ENCODE data around the gene SBF2.
A peak's percentile ranks its signal among the peaks of the same experiment; 100 is the strongest.

The SBF2 gene

GRCh38 chr11:10301656-10302358 lies 7.8 kb upstream of the SBF2 start:
- H3K27ac Mint-ChIP-seq, result peak overlapping the region; percentile 93
- H3K27me3 Mint-ChIP-seq, result peaks cover 13% of the 10 kb centered on the region
- H3K4me1 Mint-ChIP-seq (ENCODE audit: low read depth), result peaks cover 52% of the 10 kb centered on the region
- H3K4me3 Mint-ChIP-seq, result no peak overlapping the region
- no peaks in the 10 kb centered on the region for H3K9me3 Mint-ChIP-seq
- peaks cover 23% of the 10 kb centered on the region for H3K36me3 Mint-ChIP-seq (ENCODE audit: low read depth)
- intact Hi-C loops (cut with micrococcal nuclease), result loop anchor here (1.0 kb wide), 1 partner anchor 8 kb away; the partner anchor contains the start of gene SBF2

DNA sequence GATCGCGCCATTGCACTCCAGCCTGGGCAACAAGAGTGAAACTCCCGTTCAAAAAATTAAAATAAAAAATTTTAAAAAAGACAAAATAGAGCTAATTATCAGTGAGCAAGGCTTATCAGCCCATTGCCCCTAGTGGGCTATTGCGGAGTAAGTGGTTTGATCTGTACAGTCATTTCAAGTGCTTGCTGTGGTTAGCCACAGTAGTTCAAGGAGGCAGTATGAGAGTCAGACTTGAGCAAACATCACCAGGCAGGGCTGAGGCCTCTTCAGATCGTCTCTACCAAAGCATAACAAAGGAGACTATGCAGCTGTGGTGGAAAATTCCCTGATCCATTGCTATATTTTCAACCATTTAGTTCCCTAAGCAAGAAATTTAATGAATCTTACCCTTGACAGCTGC lies 4.3 kb upstream of the SBF2 start:
- peaks cover 42% of the 10 kb centered on the region for H3K4me1 Mint-ChIP-seq (ENCODE audit: low read depth)
- intact Hi-C loops (cut with micrococcal nuclease), result no loop called here
- H3K36me3 Mint-ChIP-seq (ENCODE audit: low read depth), result peaks cover 8% of the 10 kb centered on the region
- H3K27ac Mint-ChIP-seq, result no peak overlapping the region
- H3K9me3 Mint-ChIP-seq, result no peaks in the 10 kb centered on the region
- H3K27me3 Mint-ChIP-seq, result no peaks in the 10 kb centered on the region
- no peak overlapping the region for H3K4me3 Mint-ChIP-seq

GRCh38 chr11:10295064-10295901 lies 1.3 kb upstream of the SBF2 start:
- no peaks in the 10 kb centered on the region for H3K9me3 Mint-ChIP-seq
- intact Hi-C loops (cut with micrococcal nuclease), result no loop called here
- peak overlapping the region; percentile 79 for H3K4me3 Mint-ChIP-seq
- peaks cover 3% of the 10 kb centered on the region for H3K36me3 Mint-ChIP-seq (ENCODE audit: low read depth)
- no peaks in the 10 kb centered on the region for H3K27me3 Mint-ChIP-seq
- H3K4me1 Mint-ChIP-seq (ENCODE audit: low read depth), result peaks cover 56% of the 10 kb centered on the region
- peak overlapping the region; percentile 85 for H3K27ac Mint-ChIP-seq

- Mint-ChIP-seq H3K9me3 (no peaks in the 10 kb centered on the region), H3K4me1 (ENCODE audit: low read depth) (peaks cover 62% of the 10 kb centered on the region), H3K4me3 (peak overlapping the region; percentile 79), H3K36me3 (ENCODE audit: low read depth) (peaks cover 8% of the 10 kb centered on the region), H3K27me3 (no peaks in the 10 kb centered on the region), H3K27ac (peak overlapping the region; percentile 85)
- intact Hi-C loops (cut with micrococcal nuclease), result loop anchor here (1.0 kb wide), 1 partner anchor 8 kb away; no protein-coding TSS in a partner anchor
Observed at GRCh38 chr11:10294290-10294953, 403 bp upstream of the SBF2 start.

GRCh38 chr11:10291801-10292638 lies 2.0 kb downstream of the SBF2 start:
- intact Hi-C loops (cut with micrococcal nuclease), result loop anchor here (2.0 kb wide), 2 partner anchors 13 to 37 kb away; partner anchors contain the start of gene ADM
- Mint-ChIP-seq H3K4me1 (ENCODE audit: low read depth) (peaks cover 81% of the 10 kb centered on the region), H3K9me3 (no peaks in the 10 kb centered on the region), H3K36me3 (ENCODE audit: low read depth) (peaks cover 16% of the 10 kb centered on the region), H3K27ac (peak overlapping the region; percentile 85), H3K27me3 (no peaks in the 10 kb centered on the region), H3K4me3 (peak overlapping the region; percentile 32)

- no peaks in the 10 kb centered on the region for H3K27me3 Mint-ChIP-seq
- intact Hi-C loops (cut with micrococcal nuclease), result loop anchor here (2.0 kb wide), 1 partner anchor 15 kb away; the partner anchor contains the start of gene ADM
- peak overlapping the region; percentile 74 for H3K27ac Mint-ChIP-seq
- H3K4me1 Mint-ChIP-seq (ENCODE audit: low read depth), result peaks cover 74% of the 10 kb centered on the region
- peaks cover 16% of the 10 kb centered on the region for H3K36me3 Mint-ChIP-seq (ENCODE audit: low read depth)
- no peak overlapping the region for H3K4me3 Mint-ChIP-seq
- no peaks in the 10 kb centered on the region for H3K9me3 Mint-ChIP-seq
Observed at GRCh38 chr11:10289765-10290380, 4.1 kb downstream of the SBF2 start.

DNA sequence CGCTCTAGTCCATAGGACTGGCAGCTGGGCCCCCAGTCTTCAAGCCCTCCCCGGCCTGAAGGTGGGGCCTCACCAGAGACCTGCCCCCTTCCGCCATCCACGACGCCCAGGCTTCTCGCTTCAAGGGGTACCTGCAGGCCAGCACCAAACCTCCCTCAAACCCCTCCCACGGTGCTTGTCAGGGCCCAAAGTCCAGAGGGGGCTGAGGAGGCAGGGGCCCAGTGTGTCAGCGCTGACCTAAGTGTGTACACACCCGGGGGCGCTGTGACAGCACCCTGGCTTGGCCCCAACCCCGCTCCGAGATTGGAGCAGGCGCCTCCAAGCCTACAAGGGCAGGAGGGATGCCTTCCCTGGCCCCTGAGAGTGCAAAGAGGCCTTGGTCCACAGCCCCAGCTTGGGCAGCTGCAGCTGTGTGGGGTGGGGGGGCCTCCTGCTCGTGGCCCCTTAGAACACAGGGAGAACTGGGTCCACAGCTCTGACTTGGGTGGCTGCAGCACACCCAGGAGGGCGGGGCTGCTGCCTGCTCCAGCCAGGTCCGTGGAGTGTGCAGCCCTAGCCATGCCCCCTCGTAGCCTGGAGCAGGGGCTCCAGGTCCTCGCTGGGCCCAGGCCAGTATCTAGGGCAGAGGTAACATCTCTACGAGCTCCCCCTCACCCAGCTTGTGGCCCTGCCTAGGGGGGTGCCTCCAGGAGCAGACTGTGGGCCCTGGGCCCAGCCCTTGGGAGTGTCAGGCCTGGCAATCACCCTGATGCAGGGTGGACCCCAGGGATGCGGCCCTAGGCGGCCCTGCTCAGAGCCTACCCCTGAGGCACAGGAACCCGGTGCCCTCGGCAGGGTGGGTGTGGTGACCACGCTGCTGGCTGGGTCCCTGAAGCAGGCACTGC lies 4.9 kb downstream of the SBF2 start:
- intact Hi-C loops (cut with micrococcal nuclease), result no loop called here
- Mint-ChIP-seq H3K36me3 (ENCODE audit: low read depth) (peaks cover 16% of the 10 kb centered on the region), H3K4me3 (no peak overlapping the region), H3K27me3 (no peaks in the 10 kb centered on the region), H3K4me1 (ENCODE audit: low read depth) (peaks cover 78% of the 10 kb centered on the region), H3K27ac (peak overlapping the region; percentile 74), H3K9me3 (no peaks in the 10 kb centered on the region)

DNA sequence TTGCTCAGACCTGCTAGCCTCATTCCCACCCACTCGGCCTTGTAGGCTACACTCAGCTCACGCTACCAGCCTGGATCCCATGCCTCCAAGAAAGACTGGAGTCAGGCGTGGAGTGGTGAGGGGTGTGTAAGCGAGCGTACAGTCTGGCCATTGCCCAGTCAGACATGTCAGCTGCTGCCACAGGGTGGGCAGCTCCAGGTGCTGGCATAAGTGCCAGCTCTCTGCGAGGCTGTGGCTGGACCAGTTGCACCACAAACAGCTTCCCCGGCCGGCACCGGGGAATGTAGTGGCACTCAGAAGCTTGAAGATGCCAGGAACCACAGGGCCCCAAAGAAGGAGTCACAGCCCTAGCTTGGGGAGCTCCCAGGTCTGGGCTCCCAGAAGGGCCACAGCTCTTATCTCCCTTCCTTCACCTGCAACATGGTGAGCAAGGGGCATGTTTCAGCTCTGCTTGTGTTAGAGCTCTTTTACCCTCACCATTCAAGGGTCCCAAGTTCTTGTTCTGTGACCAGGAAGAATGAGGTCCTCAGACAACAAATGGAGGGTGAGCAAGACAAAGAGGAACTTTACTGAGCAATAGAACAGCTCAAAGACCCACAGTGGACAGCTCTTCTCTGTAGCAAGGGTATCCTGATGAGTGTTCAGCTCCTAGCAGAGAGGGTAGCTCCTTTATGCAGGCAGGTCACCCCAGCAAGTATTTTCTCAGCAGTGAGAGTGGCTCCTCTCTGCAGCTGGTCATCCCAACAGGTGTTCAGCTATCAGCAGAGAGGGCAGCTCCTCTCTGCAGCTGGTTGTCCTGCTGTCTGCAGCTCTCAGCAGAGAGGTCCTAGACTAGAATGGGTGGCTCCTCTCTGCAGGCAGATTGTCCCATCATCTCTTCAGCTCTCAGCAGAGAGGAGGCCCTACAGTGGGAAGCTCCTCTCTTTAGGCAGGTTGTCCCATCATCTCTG lies 6.0 kb downstream of the SBF2 start:
- Mint-ChIP-seq H3K4me3 (no peak overlapping the region), H3K27me3 (no peaks in the 10 kb centered on the region), H3K36me3 (ENCODE audit: low read depth) (peaks cover 16% of the 10 kb centered on the region), H3K27ac (peak overlapping the region; percentile 53), H3K9me3 (no peaks in the 10 kb centered on the region), H3K4me1 (ENCODE audit: low read depth) (peaks cover 77% of the 10 kb centered on the region)
- intact Hi-C loops (cut with micrococcal nuclease), result no loop called here

GRCh38 chr11:10287140-10287539 lies 6.9 kb downstream of the SBF2 start:
- H3K4me1 Mint-ChIP-seq (ENCODE audit: low read depth), result peaks cover 68% of the 10 kb centered on the region
- no peaks in the 10 kb centered on the region for H3K27me3 Mint-ChIP-seq
- intact Hi-C loops (cut with micrococcal nuclease), result no loop called here
- peaks cover 16% of the 10 kb centered on the region for H3K36me3 Mint-ChIP-seq (ENCODE audit: low read depth)
- no peak overlapping the region for H3K4me3 Mint-ChIP-seq
- H3K27ac Mint-ChIP-seq, result no peak overlapping the region
- H3K9me3 Mint-ChIP-seq, result no peaks in the 10 kb centered on the region

GRCh38 chr11:10285148-10285802 lies 8.7 kb downstream of the SBF2 start:
- intact Hi-C loops (cut with micrococcal nuclease), result no loop called here
- H3K4me1 Mint-ChIP-seq (ENCODE audit: low read depth), result peaks cover 52% of the 10 kb centered on the region
- no peaks in the 10 kb centered on the region for H3K27me3 Mint-ChIP-seq
- peak overlapping the region; percentile 85 for H3K27ac Mint-ChIP-seq
- peak overlapping the region; percentile 59 for H3K4me3 Mint-ChIP-seq
- H3K36me3 Mint-ChIP-seq (ENCODE audit: low read depth), result peaks cover 13% of the 10 kb centered on the region
- no peaks in the 10 kb centered on the region for H3K9me3 Mint-ChIP-seq

- Mint-ChIP-seq H3K27ac (no peak overlapping the region), H3K9me3 (no peaks in the 10 kb centered on the region), H3K4me1 (ENCODE audit: low read depth) (peaks cover 42% of the 10 kb centered on the region), H3K36me3 (ENCODE audit: low read depth) (peaks cover 7% of the 10 kb centered on the region), H3K27me3 (no peaks in the 10 kb centered on the region), H3K4me3 (no peak overlapping the region)
- intact Hi-C loops (cut with micrococcal nuclease), result no loop called here
Observed at GRCh38 chr11:10283991-10284390, 10.0 kb downstream of the SBF2 start.
